Stimulated activated CD4-positive, alpha-beta T cell treated with anti-CD3 and anti-CD28 coated beads, Interleukin-1b, Interleukin-23, amount 100 ng/mL, for 1 hour (primary cell): ENCODE results near the gene FNDC4.
"Not testable (repeated sequence)": the region's sequence is repeated elsewhere in the genome, so short reads cannot be mapped to it uniquely, and the experiment has no call there.

ENCODE experiments used
- DNase-seq, 2 donors: peaks; one replicate each; pipeline ENCODE4 v3.0.0-alpha.2; 2020; ENCODE audit warnings: low read depth in 2 of 2

Gene FNDC4

GRCh38 chr2:27494944-27495554, at the start of gene FNDC4:
Gene FNDC4, minus strand, starts transcription at chr2:27495200. Its CDS starts 521 bp downstream, at chr2:27494679.
- DNase-seq: no peak

- no peak for DNase-seq
Observed at GRCh38 chr2:27544143-27544821, 49.3 kb upstream of the FNDC4 start.

- not testable (repeated sequence) for DNase-seq
Observed at GRCh38 chr2:27539649-27540048, 44.6 kb upstream of the FNDC4 start.

- not testable (repeated sequence) for DNase-seq
Observed at GRCh38 chr2:27538839-27539450, 43.9 kb upstream of the FNDC4 start.

GRCh38 chr2:27537287-27537686, 42.3 kb upstream of the FNDC4 start:
- no peak for DNase-seq

GRCh38 chr2:27531983-27532382, 37.0 kb upstream of the FNDC4 start:
- DNase-seq: no peak

- DNase-seq: no peak
Observed at GRCh38 chr2:27527182-27527581, 32.2 kb upstream of the FNDC4 start.

- DNase-seq: no peak
Observed at GRCh38 chr2:27522400-27522945, 27.5 kb upstream of the FNDC4 start.

- no peak for DNase-seq
Observed at GRCh38 chr2:27520316-27520715, 25.3 kb upstream of the FNDC4 start.

- no peak for DNase-seq
Observed at GRCh38 chr2:27518782-27519113, 23.7 kb upstream of the FNDC4 start.

- DNase-seq: no peak
Observed at GRCh38 chr2:27518113-27518781, 23.2 kb upstream of the FNDC4 start.

GRCh38 chr2:27509326-27509725, 14.3 kb upstream of the FNDC4 start:
- DNase-seq: no peak

- no peak for DNase-seq
Observed at GRCh38 chr2:27507293-27507692, 12.3 kb upstream of the FNDC4 start.

- no peak for DNase-seq
Observed at GRCh38 chr2:27506587-27506986, 11.6 kb upstream of the FNDC4 start.

- no peak for DNase-seq
Observed at GRCh38 chr2:27502142-27502541, 7.1 kb upstream of the FNDC4 start.

GRCh38 chr2:27501042-27501441, 6.0 kb upstream of the FNDC4 start:
- no peak for DNase-seq

GRCh38 chr2:27498975-27499374, 4.0 kb upstream of the FNDC4 start:
- DNase-seq: no peak

- no peak for DNase-seq
Observed at GRCh38 chr2:27497288-27497627, 2.3 kb upstream of the FNDC4 start.

- DNase-seq: no peak
Observed at GRCh38 chr2:27496357-27497287, 1.6 kb upstream of the FNDC4 start, which contains the start of gene GCKR. Gene GCKR, plus strand, starts transcription at chr2:27496839. Its CDS starts 66 bp downstream, at chr2:27496905.

- DNase-seq: no peak
Observed at GRCh38 chr2:27495840-27496356, 898 bp upstream of the FNDC4 start.

GRCh38 chr2:27494284-27494943, 586 bp downstream of the FNDC4 start:
- no peak for DNase-seq
